Keratinocyte (primary cell): Measurements from ENCODE around the gene SSH2. TPM values are rescaled to one million over a fixed set of nuclear protein-coding genes. Genes with fewer than 3 reads are reported as not detected.

ENCODE experiments used
- DNase-seq: peaks from one replicate; pipeline ENCODE4 v3.0.0-alpha.2; 2011; ENCODE audit warnings: low read depth, missing footprints, low spot score
- FAIRE-seq: peaks from 2 replicates; lab custom pipeline; 2011; peaks lifted over from hg19 to GRCh38; lab: Jason Lieb, UNC
- H2AFZ ChIP-seq: 2 replicates; pipeline ENCODE4 v1.6.0; 2012; ENCODE audit warnings: low read length, control low read depth, inconsistent platforms; ENCODE audit not compliant: control insufficient read depth
- H3K27ac ChIP-seq: 2 replicates; pipeline ENCODE4 v1.5.1; 2011; ENCODE audit warnings: low read length; ENCODE audit not compliant: control insufficient read depth, insufficient read depth
- H3K27me3 ChIP-seq: 3 replicates; pipeline ENCODE4 v1.6.0; 2011; ENCODE audit warnings: low read length; ENCODE audit not compliant: control insufficient read depth, insufficient read depth; ENCODE audit errors: extremely low read depth
- H3K36me3 ChIP-seq, 2 experiments: 2 replicates in 1 of 2; 3 replicates in 1 of 2; pipeline ENCODE4 v1.5.1; 2011; ENCODE audit warnings: low read length in 2 of 2, mild to moderate bottlenecking in 1 of 2; ENCODE audit not compliant: control insufficient read depth in 2 of 2, insufficient read depth in 2 of 2; ENCODE audit errors: extremely low read depth in 1 of 2
- H3K4me1 ChIP-seq: 3 replicates; pipeline ENCODE4 v1.5.1; 2011; ENCODE audit warnings: low read length; ENCODE audit not compliant: control insufficient read depth, insufficient read depth; ENCODE audit errors: extremely low read depth
- H3K4me2 ChIP-seq: 3 replicates; pipeline ENCODE4 v1.6.0; 2011; ENCODE audit warnings: low read depth, low read length; ENCODE audit not compliant: control insufficient read depth, insufficient read depth; ENCODE audit errors: extremely low read depth
- H3K4me3 ChIP-seq, 3 experiments: fragments of 200-600 bp in 1 of 3; sonication (generic) in 1 of 3; 2 replicates in 2 of 3; 3 replicates in 1 of 3; pipeline ENCODE4 v1.5.1; 2011 to 2016; ENCODE audit warnings: low read length in 3 of 3, mild to moderate bottlenecking in 3 of 3, control low read depth in 2 of 3, inconsistent platforms in 1 of 3, low read depth in 1 of 3, mixed read lengths in 1 of 3, mixed run types in 1 of 3, moderate library complexity in 1 of 3; ENCODE audit not compliant: control insufficient read depth in 2 of 3, insufficient read depth in 2 of 3; ENCODE audit errors: extremely low read depth in 1 of 3
- H3K79me2 ChIP-seq: 2 replicates; pipeline ENCODE4 v1.6.0; 2012; ENCODE audit warnings: low read length; ENCODE audit not compliant: control insufficient read depth, insufficient read depth
- H3K9ac ChIP-seq: 3 replicates; pipeline ENCODE4 v1.6.0; 2011; ENCODE audit warnings: low read length; ENCODE audit not compliant: control insufficient read depth, insufficient read depth; ENCODE audit errors: extremely low read depth
- H3K9me1 ChIP-seq: 3 replicates; pipeline ENCODE4 v1.6.0; 2011; ENCODE audit warnings: low read length; ENCODE audit not compliant: control insufficient read depth, insufficient read depth; ENCODE audit errors: extremely low read depth
- H3K9me3 ChIP-seq: 2 replicates; pipeline ENCODE4 v1.5.1; 2012; ENCODE audit warnings: low read depth, low read length; ENCODE audit not compliant: control insufficient read depth
- H4K20me1 ChIP-seq: 3 replicates; pipeline ENCODE4 v1.6.0; 2011; ENCODE audit warnings: low read length; ENCODE audit not compliant: control insufficient read depth, insufficient read depth; ENCODE audit errors: extremely low read depth
- CTCF ChIP-seq, 3 experiments: IDR thresholded peaks in 1 of 3; conservative IDR thresholded peaks in 1 of 3; optimal IDR thresholded peaks in 1 of 3; 2 replicates in 2 of 3; 3 replicates in 1 of 3; pipeline versions ENCODE3 to v1.5.1; 2011; ENCODE audit warnings: low read length in 3 of 3, mild to moderate bottlenecking in 3 of 3, moderate library complexity in 2 of 3, control low read depth in 1 of 3, inconsistent platforms in 1 of 3; ENCODE audit not compliant: insufficient read depth in 2 of 3; ENCODE audit errors: extremely low read depth in 1 of 3
- EZH2 ChIP-seq: IDR thresholded peaks from one replicate; pipeline ENCODE4 v1.6.1; 2012; ENCODE audit warnings: inconsistent platforms, mild to moderate bottlenecking, low read length, moderate library complexity
- dilution Hi-C: fragments of 300-500 bp; cut with MboI; formaldehyde crosslinking; loops from one replicate; pipeline ENCODE4 v1.7.0; 2020; ENCODE audit warnings: low sequenced_read_pairs; ENCODE audit not compliant: extremely low pct_ligation_motif_present
- polyA plus RNA-seq, 5 experiments: library from polyadenylated mRNA; depleted of rRNA in 3 of 5; stranded (reverse) in 3 of 5; stranded (forward) in 1 of 5; unstranded in 1 of 5; fragments of >200 nt; gene quantifications; 1 replicate in 1 of 5; 2 replicates in 3 of 5; 3 replicates in 1 of 5; pipeline versions ENCODE4 v1.2.1 to v1.2.3, GENCODE V29; 2011 to 2012; ENCODE audit warnings: missing spikeins in 2 of 5, low read depth in 1 of 5, low replicate concordance in 1 of 5
- small RNA-seq, 3 experiments: library from RNA; depleted of rRNA; stranded (forward); fragments of <200 nt; gene quantifications; one replicate each; pipeline ENCODE3, GENCODE V24; 2012; ENCODE audit warnings: low read depth in 3 of 3, low replicate concordance in 1 of 3; ENCODE audit not compliant: insufficient read length in 3 of 3

SSH2 gene
- polyA plus RNA-seq, 1 donor (not counting 4 experiments of a cell fraction or from before 2014, with no cell fraction given), result 13.9 TPM

GRCh38 chr17:29576214-29577000 lies 353.6 kb downstream of the SSH2 start:
- H2AFZ ChIP-seq, result no peak overlapping the region
- no peak overlapping the region for H3K27ac ChIP-seq
- peaks cover 35 to 52% of the 10 kb centered on the region in 2 experiments for H3K36me3 ChIP-seq
- FAIRE-seq (no peak), DNase-seq (no peak)
- TF ChIP-seq CTCF (optimal IDR thresholded peaks at IDR 0.05 in 1 of 3, IDR thresholded peaks at IDR 0.05 in 1 of 3, conservative IDR thresholded peaks at IDR 0.05 in 1 of 3; ENCODE audit: extremely low read depth in 1 of 3, insufficient read depth in 2 of 3, low read length in 3 of 3) (no peak), EZH2 (no peak)
- no peak overlapping the region for H3K4me2 ChIP-seq
- H4K20me1 ChIP-seq, result peaks cover 9% of the 10 kb centered on the region
- H3K9me1 ChIP-seq, result no peaks in the 10 kb centered on the region
- no peaks in the 10 kb centered on the region for H3K27me3 ChIP-seq
- H3K79me2 ChIP-seq, result peaks cover 5% of the 10 kb centered on the region
- H3K9ac ChIP-seq, result no peak overlapping the region
- H3K9me3 ChIP-seq, result no peaks in the 10 kb centered on the region
- no peak overlapping the region for H3K4me3 ChIP-seq
- dilution Hi-C loops, result no loop called here
- H3K4me1 ChIP-seq, result peaks cover 8% of the 10 kb centered on the region

Small RNA genes within 50 kb of the gene (small RNA-seq; reads per million reads assigned to genes)
- gene RF00156, result 0 reads per million in 3 experiments
- 0 reads per million in 3 experiments for gene RF01210
- 0 reads per million in 3 experiments for gene RNU6-920P

Other genes starting within 250 kb of the SSH2 start
- gene EFCAB5, start 11.4 kb upstream of the SSH2 start, polyA plus RNA-seq, result 0.08 to 0.17 TPM (median 0.13 TPM) in 3 replicates
- gene NSRP1, start 186.6 kb upstream of the SSH2 start, polyA plus RNA-seq, result 9.0 to 12.7 TPM (median 10.1 TPM) in 3 replicates